Embryonic facial prominence (tissue), 1 donor: ENCODE measurements around the gene C11orf68.
A peak's percentile ranks its signal among the peaks of the same experiment; 100 is the strongest.
"Not testable (repeated sequence)": the region's sequence is repeated elsewhere in the genome, so short reads cannot be mapped to it uniquely, and the experiment has no call there.

ENCODE experiments used
- DNase-seq: peaks from one replicate; pipeline ENCODE4 v3.0.0-alpha.2; 2016; ENCODE audit errors: extremely low spot score

Gene C11orf68

GRCh38 chr11:65918211-65919140 lies at the start of gene C11orf68:
Gene C11orf68, minus strand, starts transcription at chr11:65919062. Its CDS starts 31 bp downstream, at chr11:65919031.
- DNase-seq = no peak

- no peak for DNase-seq
These were observed 48.6 kb upstream of the C11orf68 start for GRCh38 chr11:65967329-65967934.

GRCh38 chr11:65965986-65966762 lies 47.3 kb upstream of the C11orf68 start:
- DNase-seq = no peak

GRCh38 chr11:65964906-65965305 lies 46.0 kb upstream of the C11orf68 start:
- no peak for DNase-seq

GRCh38 chr11:65962141-65962564 lies 43.3 kb upstream of the C11orf68 start:
- DNase-seq = no peak

GRCh38 chr11:65961267-65962140 lies 42.6 kb upstream of the C11orf68 start, which contains the start of gene SART1:
Gene SART1, plus strand, starts transcription at chr11:65961734. Its CDS starts 47 bp downstream, at chr11:65961781.
- DNase-seq = peak; percentile 98

- no peak for DNase-seq
These were observed 42.0 kb upstream of the C11orf68 start for GRCh38 chr11:65960824-65961266.

GRCh38 chr11:65958774-65959420 lies 40.0 kb upstream of the C11orf68 start:
- no peak for DNase-seq

GRCh38 chr11:65958291-65958690 lies 39.4 kb upstream of the C11orf68 start:
- DNase-seq = no peak

- DNase-seq = no peak
These were observed 35.9 kb upstream of the C11orf68 start for GRCh38 chr11:65954771-65955170.

GRCh38 chr11:65953471-65953870 lies 34.6 kb upstream of the C11orf68 start:
- DNase-seq = no peak

- no peak for DNase-seq
These were observed 33.2 kb upstream of the C11orf68 start for GRCh38 chr11:65952052-65952521.

- DNase-seq = not testable (repeated sequence)
These were observed 32.8 kb upstream of the C11orf68 start for GRCh38 chr11:65951641-65952040.

GRCh38 chr11:65950711-65951110 lies 31.8 kb upstream of the C11orf68 start:
- not testable (repeated sequence) for DNase-seq

- DNase-seq = no peak
These were observed 28.8 kb upstream of the C11orf68 start for GRCh38 chr11:65947603-65948125.

GRCh38 chr11:65947133-65947532 lies 28.3 kb upstream of the C11orf68 start:
- no peak for DNase-seq

- no peak for DNase-seq
These were observed 27.8 kb upstream of the C11orf68 start for GRCh38 chr11:65946655-65947054.

- no peak for DNase-seq
These were observed 27.2 kb upstream of the C11orf68 start for GRCh38 chr11:65945941-65946558.

- DNase-seq = no peak
These were observed 26.6 kb upstream of the C11orf68 start, which contains the start of gene TSGA10IP for GRCh38 chr11:65945430-65945911. Gene TSGA10IP, plus strand, starts transcription at chr11:65945480. Its CDS starts 196 bp downstream, at chr11:65945676.
